Transverse colon (tissue), 4 donors: ENCODE results near the gene IER5L. TPM values are rescaled to one million over a fixed set of nuclear protein-coding genes. Genes with fewer than 3 reads are reported as not detected.

ENCODE experiments used
- DNase-seq: peaks from one replicate; pipeline ENCODE4 v3.0.0-alpha.2; 2019
- H3K27ac ChIP-seq, 4 donors: fragments of 200-600 bp; sonication (generic); 2 replicates each; pipeline ENCODE4 v1.5.1; 2016 to 2018; ENCODE audit warnings: inconsistent platforms in 4 of 4
- H3K27me3 ChIP-seq: fragments of 200-600 bp; sonication (generic); 2 replicates; pipeline ENCODE4 v1.5.1; 2017; ENCODE audit warnings: inconsistent platforms
- H3K36me3 ChIP-seq, 4 donors: fragments of 200-600 bp; sonication (generic); 2 replicates each; pipeline ENCODE4 v1.5.1; 2017 to 2019; ENCODE audit warnings: inconsistent platforms in 4 of 4
- H3K4me1 ChIP-seq, 4 donors: fragments of 200-600 bp; sonication (generic); 2 replicates each; pipeline ENCODE4 v1.5.1; 2017 to 2020; ENCODE audit warnings: inconsistent platforms in 4 of 4
- H3K4me3 ChIP-seq, 4 donors: fragments of 200-600 bp; sonication (generic); 1 replicate in 1 of 4; 2 replicates in 3 of 4; pipeline versions ENCODE4 v1.5.1 to v1.6.1; 2017 to 2019; ENCODE audit warnings: inconsistent platforms in 4 of 4
- H3K9me3 ChIP-seq, 2 donors: fragments of 200-600 bp; sonication (generic); 2 replicates each; pipeline ENCODE4 v1.5.1; 2017 to 2019; ENCODE audit warnings: inconsistent platforms in 2 of 2
- EP300 ChIP-seq: sonication (generic); formaldehyde crosslinking; IDR thresholded peaks from one replicate; pipeline ENCODE4 v1.6.1; 2017; ENCODE audit warnings: antibody characterized with exemption, low read depth
- POLR2A ChIP-seq: fragments of 450-650 bp; IDR thresholded peaks from one replicate; pipeline ENCODE4 v1.6.1; 2016; ENCODE audit warnings: antibody characterized with exemption, mild to moderate bottlenecking, moderate library complexity
- POLR2AphosphoS5 ChIP-seq, 3 donors: sonication (generic); formaldehyde crosslinking; IDR thresholded peaks; one replicate each; pipeline ENCODE4 v1.6.1; 2016; ENCODE audit warnings: antibody characterized with exemption in 3 of 3
- WGBS, 2 donors: methylation state at CpG; one replicate each; pipeline ENCODE4 v1.1.5; 2018; ENCODE audit warnings: low coverage in 1 of 2; 5-methylcytosine and 5-hydroxymethylcytosine counted together
- in situ Hi-C, 4 donors: fragments of 200-750 bp; cut with MboI; loops; one replicate each; pipeline versions ENCODE4 v1.15.0 to v1.15.1; 2017; ENCODE audit warnings: low sequenced_read_pairs in 3 of 4, low pct_ligation_motif_present in 1 of 4, low pct_unique_long_range_greater_than_20kb in 1 of 4
- intact Hi-C: fragments of 100-400 bp; cut with DNase I; formaldehyde crosslinking; loops from one replicate; pipeline ENCODE4 v1.15.1; 2023; ENCODE audit warnings: low total_unique reads
- total RNA-seq, 4 donors: library from RNA; depleted of rRNA; stranded (reverse); fragments of >200 nt; gene quantifications; one replicate each; pipeline ENCODE4 v1.1.0, GENCODE V29; 2016
- TF ChIP-seq, protein P1 (sequence below), 5 experiments: fragments of 200-600 bp in 3 of 5; fragments of 450-650 bp in 2 of 5; sonication (generic) in 3 of 5; IDR thresholded peaks; 1 replicate in 2 of 5; 2 replicates in 3 of 5; pipeline ENCODE4 v1.5.1; 2016 to 2017; ENCODE audit warnings: antibody characterized with exemption in 5 of 5, inconsistent platforms in 3 of 5, mild to moderate bottlenecking in 2 of 5, moderate library complexity in 1 of 5

The IER5L gene
- 1 to 10 TPM; 1.8 to 6.5 (median 5.2) TPM for total RNA-seq

DNA sequence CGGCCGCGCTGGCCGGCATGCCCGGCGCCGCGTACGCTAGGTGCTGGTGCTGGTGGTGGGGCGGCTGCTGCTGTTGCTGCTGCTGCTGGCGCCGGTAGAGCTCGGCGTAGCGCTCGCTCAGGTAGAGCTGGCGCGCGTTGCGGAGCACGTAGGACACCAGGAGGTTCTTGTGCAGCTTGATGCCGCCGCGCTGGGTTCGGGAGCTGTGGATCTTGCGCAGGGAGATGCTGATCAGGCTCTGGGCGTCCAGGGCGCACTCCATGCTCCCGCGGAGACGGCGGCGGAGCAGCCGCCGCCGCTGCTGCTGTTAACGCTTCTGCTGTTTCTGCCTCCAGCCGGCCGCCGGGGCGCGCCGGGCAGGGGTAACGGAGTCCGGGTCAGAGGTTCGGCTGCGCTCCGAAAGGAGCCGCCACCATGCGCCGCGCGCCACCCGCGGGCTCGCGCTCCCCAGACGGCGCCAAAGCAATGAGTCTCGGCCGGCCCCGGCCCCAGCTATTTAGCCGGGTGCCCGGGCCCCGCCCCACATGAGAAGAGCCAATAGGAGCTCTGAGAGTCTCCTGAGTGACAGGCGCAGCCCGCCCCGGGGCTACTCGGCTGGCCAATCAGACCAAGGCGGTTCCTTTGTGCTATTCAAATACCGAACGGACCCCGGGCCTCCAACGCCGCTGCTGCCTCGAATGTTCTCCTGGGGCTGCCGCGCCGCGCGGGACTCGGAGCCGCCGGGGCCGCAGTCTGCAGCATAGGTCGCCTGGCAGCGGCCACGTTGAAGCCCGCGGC lies at the start of gene IER5L:
Gene IER5L (minus strand): TSS at position 471 of the 777 bp plus-strand sequence. CDS start 209 bp downstream, at position 262.
- in situ Hi-C loops = loop anchor here in 1 of 4 donors (10.0 kb wide), 1 partner anchor 317 kb away; no protein-coding TSS in a partner anchor
- H3K27ac ChIP-seq = peak within 1 kb of the TSS; percentile 93 to 99 (median 96)
- 0% methylated on average over 48 of the region's 90 CpGs; no CpG with 5 or more reads in 1 of the 2 donors for WGBS, 2 donors
- H3K36me3 ChIP-seq = no peaks in the 10 kb centered on the region
- peak within 1 kb of the TSS; percentile 58 to 93 (median 91) for H3K4me3 ChIP-seq
- peak; percentile 96 for DNase-seq
- peaks cover 12 to 59% (median 48%) of the 10 kb centered on the region in 4 donors for H3K4me1 ChIP-seq
- TF ChIP-seq, protein P1, sequence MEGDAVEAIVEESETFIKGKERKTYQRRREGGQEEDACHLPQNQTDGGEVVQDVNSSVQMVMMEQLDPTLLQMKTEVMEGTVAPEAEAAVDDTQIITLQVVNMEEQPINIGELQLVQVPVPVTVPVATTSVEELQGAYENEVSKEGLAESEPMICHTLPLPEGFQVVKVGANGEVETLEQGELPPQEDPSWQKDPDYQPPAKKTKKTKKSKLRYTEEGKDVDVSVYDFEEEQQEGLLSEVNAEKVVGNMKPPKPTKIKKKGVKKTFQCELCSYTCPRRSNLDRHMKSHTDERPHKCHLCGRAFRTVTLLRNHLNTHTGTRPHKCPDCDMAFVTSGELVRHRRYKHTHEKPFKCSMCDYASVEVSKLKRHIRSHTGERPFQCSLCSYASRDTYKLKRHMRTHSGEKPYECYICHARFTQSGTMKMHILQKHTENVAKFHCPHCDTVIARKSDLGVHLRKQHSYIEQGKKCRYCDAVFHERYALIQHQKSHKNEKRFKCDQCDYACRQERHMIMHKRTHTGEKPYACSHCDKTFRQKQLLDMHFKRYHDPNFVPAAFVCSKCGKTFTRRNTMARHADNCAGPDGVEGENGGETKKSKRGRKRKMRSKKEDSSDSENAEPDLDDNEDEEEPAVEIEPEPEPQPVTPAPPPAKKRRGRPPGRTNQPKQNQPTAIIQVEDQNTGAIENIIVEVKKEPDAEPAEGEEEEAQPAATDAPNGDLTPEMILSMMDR (IDR thresholded peaks at IDR 0.05) = peak in 1 of 5 experiments; percentile 16
- TF ChIP-seq POLR2A = peak; percentile 97
- TF ChIP-seq EP300 = no peak
- TF ChIP-seq POLR2AphosphoS5 (IDR thresholded peaks at IDR 0.05) = peak; percentile 99
- intact Hi-C loops = loop anchor here (5.0 to 10.0 kb wide), 2 partner anchors 36 to 307 kb away; no protein-coding TSS in a partner anchor
- no peaks in the 10 kb centered on the region for H3K27me3 ChIP-seq
- H3K9me3 ChIP-seq = no peaks in the 10 kb centered on the region

DNA sequence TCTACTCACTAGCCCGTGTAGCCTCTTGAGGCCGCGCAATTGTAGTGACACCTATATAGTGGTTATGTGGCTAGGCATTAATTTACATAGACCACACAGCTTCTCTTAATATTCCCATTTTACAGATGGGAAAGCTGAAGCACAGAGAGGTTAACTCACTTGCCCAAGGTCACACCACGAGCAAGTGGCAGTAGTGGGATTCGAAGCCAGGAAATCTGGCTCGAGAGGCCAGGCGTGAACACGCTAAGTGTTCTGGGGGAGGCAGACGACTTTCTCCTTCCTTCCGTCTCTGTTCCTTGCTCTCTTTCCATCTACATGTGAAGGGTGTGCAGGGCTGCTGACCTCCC lies 49.8 kb upstream of the IER5L start:
- no peak overlapping the region for H3K27ac ChIP-seq
- H3K36me3 ChIP-seq = no peaks in the 10 kb centered on the region
- 86 to 90% methylated on average over 7 to 10 of the region's 10 CpGs for WGBS, 2 donors
- no peak for DNase-seq
- no peaks in the 10 kb centered on the region for H3K27me3 ChIP-seq
- H3K4me3 ChIP-seq = no peak overlapping the region
- H3K4me1 ChIP-seq = peaks cover 0 to 6% (median 0%) of the 10 kb centered on the region in 4 donors
- TF ChIP-seq, protein P1 (IDR thresholded peaks at IDR 0.05) = no peak
- intact Hi-C loops = no loop called here
- H3K9me3 ChIP-seq = no peaks in the 10 kb centered on the region
- in situ Hi-C loops = no loop called here

DNA sequence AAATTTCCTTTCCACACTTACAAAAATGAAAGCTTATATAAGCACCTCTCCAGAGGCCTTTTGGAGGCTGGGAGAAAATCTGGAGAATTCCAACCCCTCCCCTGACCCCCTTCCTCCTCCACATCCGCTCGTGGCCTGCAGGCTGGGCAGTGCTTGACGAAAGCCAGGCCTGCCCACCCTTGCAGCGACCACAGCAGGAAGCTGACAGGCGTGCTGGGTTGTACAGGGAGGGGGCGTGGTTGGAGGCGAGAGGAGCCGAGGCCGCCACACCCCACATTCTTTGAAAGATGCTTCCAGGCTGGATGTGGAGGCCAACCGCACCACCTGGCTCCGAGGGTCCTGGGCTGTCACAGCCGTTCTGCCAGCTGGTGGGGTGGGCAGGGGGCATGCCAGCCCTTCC lies 47.8 kb upstream of the IER5L start:
- no peaks in the 10 kb centered on the region for H3K9me3 ChIP-seq
- no peaks in the 10 kb centered on the region for H3K27me3 ChIP-seq
- no peak overlapping the region for H3K4me3 ChIP-seq
- no peak for TF ChIP-seq POLR2A
- TF ChIP-seq, protein P1 (IDR thresholded peaks at IDR 0.05) = no peak
- peak in 2 of 3 donors; percentile 18 to 23 for TF ChIP-seq POLR2AphosphoS5 (IDR thresholded peaks at IDR 0.05)
- H3K27ac ChIP-seq = peak overlapping the region in 3 of 4 donors; percentile 7 to 37 (median 17)
- in situ Hi-C loops (no loop called here), intact Hi-C loops (no loop called here)
- peaks cover 0 to 6% (median 0%) of the 10 kb centered on the region in 4 donors for H3K4me1 ChIP-seq
- peak; percentile 60 for DNase-seq
- 5 to 9% methylated on average over 8 to 11 of the region's 12 CpGs for WGBS, 2 donors
- no peaks in the 10 kb centered on the region for H3K36me3 ChIP-seq

DNA sequence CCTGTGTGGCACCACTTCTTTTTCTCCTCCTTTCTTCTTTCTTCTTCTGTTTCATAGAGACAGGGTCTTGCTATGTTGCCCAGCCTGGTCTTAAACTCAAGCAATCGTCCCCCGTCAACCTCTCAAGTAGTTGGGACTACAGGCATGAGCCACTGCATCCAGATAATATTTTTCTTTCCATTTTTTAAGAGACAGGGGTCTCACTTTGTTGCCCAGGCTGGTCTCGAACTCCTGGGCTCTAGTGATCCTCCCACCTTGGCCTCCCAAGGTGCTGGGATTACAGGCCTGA lies 47.4 kb upstream of the IER5L start:
- peaks cover 0 to 6% (median 0%) of the 10 kb centered on the region in 4 donors for H3K4me1 ChIP-seq
- no peaks in the 10 kb centered on the region for H3K36me3 ChIP-seq
- H3K27ac ChIP-seq = peak overlapping the region in 3 of 4 donors; percentile 7 to 37 (median 17)
- 72 to 83% methylated on average over 3 of the region's 3 CpGs for WGBS, 2 donors
- no peak overlapping the region for H3K4me3 ChIP-seq
- in situ Hi-C loops = no loop called here
- TF ChIP-seq POLR2A (no peak), POLR2AphosphoS5 (IDR thresholded peaks at IDR 0.05) (no peak), EP300 (no peak)
- TF ChIP-seq, protein P1 (IDR thresholded peaks at IDR 0.05) = no peak
- no peak for DNase-seq
- no peaks in the 10 kb centered on the region for H3K9me3 ChIP-seq
- intact Hi-C loops = no loop called here
- H3K27me3 ChIP-seq = no peaks in the 10 kb centered on the region
